ENCODE results near the gene ZNF182. TPM values are rescaled to one million over a fixed set of nuclear protein-coding genes. Genes with fewer than 3 reads are reported as not detected.

Gene ZNF182
- total and polyA plus RNA-seq, 3 donors from 2014 or later = 3.2 to 6.1 (median 5.8) TPM

DNA sequence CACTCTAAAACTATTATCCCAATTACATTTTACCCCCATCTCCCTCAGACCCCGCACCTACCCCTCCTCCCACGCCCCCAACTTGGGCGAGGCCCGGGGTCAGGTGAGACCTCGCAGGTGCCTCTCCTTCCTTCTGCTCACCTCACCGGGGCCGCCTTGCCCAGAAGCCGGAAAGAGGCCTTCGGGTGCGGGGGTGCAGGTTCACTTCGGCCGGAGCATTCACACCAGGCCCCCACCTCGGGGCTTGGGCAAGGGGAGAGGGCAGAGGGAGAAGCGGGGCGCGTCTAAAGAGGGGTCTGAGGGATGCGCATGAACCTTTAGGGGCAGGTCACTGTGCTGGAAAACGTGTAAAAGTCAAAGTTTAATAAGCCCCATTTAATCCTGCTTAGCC is 427 bp downstream of the ZNF182 start:
- TF ChIP-seq CTCF (IDR thresholded peaks at IDR 0.05) = no peak
- H3K36me3 ChIP-seq (ENCODE audit: low read depth, missing control alignments) = no peaks in the 10 kb centered on the region
- H3K4me3 ChIP-seq = peak overlapping the region; percentile 59 to 60
- intact Hi-C loops (cut with DNase I; ENCODE audit: low total_unique reads) = no loop called here
- no peaks in the 10 kb centered on the region for H3K4me1 ChIP-seq
- DNase-seq = no peak
- peak overlapping the region; percentile 39 to 50 for H3K27ac ChIP-seq
- no peaks in the 10 kb centered on the region for H3K9me3 ChIP-seq
- H3K27me3 ChIP-seq = no peaks in the 10 kb centered on the region
- 1 to 2% methylated on average over 14 to 18 of the region's 18 CpGs for WGBS, 2 donors

- Histone ChIP-seq H3K36me3 (ENCODE audit: low read depth, missing control alignments) (no peaks in the 10 kb centered on the region), H3K27me3 (no peaks in the 10 kb centered on the region), H3K27ac (no peak overlapping the region), H3K4me3 (peak overlapping the region; percentile 59 to 60), H3K4me1 (no peaks in the 10 kb centered on the region), H3K9me3 (no peaks in the 10 kb centered on the region)
- intact Hi-C loops (cut with DNase I; ENCODE audit: low total_unique reads) = no loop called here
- DNase-seq = no peak
- TF ChIP-seq POLR2A (IDR thresholded peaks at IDR 0.05) (no peak), CTCF (IDR thresholded peaks at IDR 0.05) (no peak)
- WGBS, 2 donors = 26 to 36% methylated on average over 7 of the region's 7 CpGs
Observed at GRCh38 chrX:48002929-48003328, 860 bp downstream of the ZNF182 start.

DNA sequence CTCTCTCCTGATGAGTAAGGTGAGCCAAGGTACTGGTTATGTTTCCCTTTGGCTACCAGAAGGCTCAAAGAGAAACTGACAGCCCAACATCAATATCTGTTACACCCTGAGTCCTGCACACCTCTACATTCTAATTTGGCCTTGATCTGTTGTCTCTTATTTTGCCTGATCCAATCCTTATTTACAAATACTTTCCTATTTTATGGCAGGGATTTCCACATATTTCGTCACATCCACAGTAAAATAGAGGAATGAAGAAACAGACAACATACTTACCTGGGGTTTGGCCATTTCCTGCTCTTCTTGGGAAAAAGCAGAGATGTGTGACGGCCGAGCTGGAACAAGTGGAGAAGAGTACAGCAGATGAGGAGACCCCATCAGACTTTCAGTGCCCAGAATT is 1.5 kb downstream of the ZNF182 start:
- no peak for DNase-seq
- TF ChIP-seq POLR2A (IDR thresholded peaks at IDR 0.05) = no peak
- no peak for TF ChIP-seq CTCF (IDR thresholded peaks at IDR 0.05)
- 60 to 69% methylated on average over 3 of the region's 3 CpGs for WGBS, 2 donors
- no peak overlapping the region for H3K4me3 ChIP-seq
- no peaks in the 10 kb centered on the region for H3K4me1 ChIP-seq
- no peaks in the 10 kb centered on the region for H3K36me3 ChIP-seq (ENCODE audit: low read depth, missing control alignments)
- intact Hi-C loops (cut with DNase I; ENCODE audit: low total_unique reads) = no loop called here
- H3K27me3 ChIP-seq = no peaks in the 10 kb centered on the region
- H3K9me3 ChIP-seq = no peaks in the 10 kb centered on the region
- no peak overlapping the region for H3K27ac ChIP-seq

DNA sequence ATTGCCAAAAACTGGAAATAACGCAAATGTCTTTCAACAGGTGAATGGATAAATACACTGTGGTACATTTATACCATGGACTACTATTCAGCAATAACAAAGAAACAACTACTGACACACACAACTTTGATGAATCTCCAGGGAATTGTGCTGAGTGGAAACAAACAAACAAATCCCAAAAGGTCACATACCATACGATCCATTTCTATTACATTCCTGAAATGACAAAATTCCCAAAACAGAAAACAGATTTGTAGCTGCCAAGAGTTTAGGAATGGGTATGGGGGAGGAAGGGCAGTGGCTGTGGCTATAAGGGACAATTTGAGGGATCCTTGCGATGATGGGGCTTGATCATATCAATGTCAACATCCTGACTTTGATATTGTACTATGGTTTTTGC is 2.5 kb downstream of the ZNF182 start:
- Histone ChIP-seq H3K36me3 (ENCODE audit: low read depth, missing control alignments) (no peaks in the 10 kb centered on the region), H3K4me3 (no peak overlapping the region), H3K9me3 (no peaks in the 10 kb centered on the region), H3K27me3 (no peaks in the 10 kb centered on the region), H3K4me1 (no peaks in the 10 kb centered on the region), H3K27ac (no peak overlapping the region)
- intact Hi-C loops (cut with DNase I; ENCODE audit: low total_unique reads) = no loop called here
- no peak for DNase-seq
- no peak for TF ChIP-seq CTCF (IDR thresholded peaks at IDR 0.05)
- TF ChIP-seq POLR2A (IDR thresholded peaks at IDR 0.05) = no peak
- 62 to 71% methylated on average over 3 of the region's 3 CpGs for WGBS, 2 donors

- DNase-seq = no peak
- intact Hi-C loops (cut with DNase I; ENCODE audit: low total_unique reads) = no loop called here
- no peak overlapping the region for H3K27ac ChIP-seq
Observed at GRCh38 chrX:47992669-47993068, 11.1 kb downstream of the ZNF182 start.

More at GRCh38 chrX:47992669-47993068, 11.1 kb downstream of the ZNF182 start:
- Histone ChIP-seq H3K4me1 (no peaks in the 10 kb centered on the region), H3K9me3 (no peaks in the 10 kb centered on the region), H3K36me3 (ENCODE audit: low read depth, missing control alignments) (no peaks in the 10 kb centered on the region), H3K4me3 (no peak overlapping the region), H3K27me3 (no peaks in the 10 kb centered on the region)
- TF ChIP-seq POLR2A (IDR thresholded peaks at IDR 0.05) = no peak
- 74 to 83% methylated on average over 2 of the region's 2 CpGs for WGBS, 2 donors
